CD4-positive, alpha-beta T cell treated with Interleukin-15 for 1 hour (primary cell): Measurements from ENCODE around the gene NOTCH4.
"Not testable (repeated sequence)": the region's sequence is repeated elsewhere in the genome, so short reads cannot be mapped to it uniquely, and the experiment has no call there.

Source experiments
- DNase-seq: peaks from one replicate; pipeline ENCODE4 v3.0.0-alpha.2; 2020

Gene NOTCH4

DNA sequence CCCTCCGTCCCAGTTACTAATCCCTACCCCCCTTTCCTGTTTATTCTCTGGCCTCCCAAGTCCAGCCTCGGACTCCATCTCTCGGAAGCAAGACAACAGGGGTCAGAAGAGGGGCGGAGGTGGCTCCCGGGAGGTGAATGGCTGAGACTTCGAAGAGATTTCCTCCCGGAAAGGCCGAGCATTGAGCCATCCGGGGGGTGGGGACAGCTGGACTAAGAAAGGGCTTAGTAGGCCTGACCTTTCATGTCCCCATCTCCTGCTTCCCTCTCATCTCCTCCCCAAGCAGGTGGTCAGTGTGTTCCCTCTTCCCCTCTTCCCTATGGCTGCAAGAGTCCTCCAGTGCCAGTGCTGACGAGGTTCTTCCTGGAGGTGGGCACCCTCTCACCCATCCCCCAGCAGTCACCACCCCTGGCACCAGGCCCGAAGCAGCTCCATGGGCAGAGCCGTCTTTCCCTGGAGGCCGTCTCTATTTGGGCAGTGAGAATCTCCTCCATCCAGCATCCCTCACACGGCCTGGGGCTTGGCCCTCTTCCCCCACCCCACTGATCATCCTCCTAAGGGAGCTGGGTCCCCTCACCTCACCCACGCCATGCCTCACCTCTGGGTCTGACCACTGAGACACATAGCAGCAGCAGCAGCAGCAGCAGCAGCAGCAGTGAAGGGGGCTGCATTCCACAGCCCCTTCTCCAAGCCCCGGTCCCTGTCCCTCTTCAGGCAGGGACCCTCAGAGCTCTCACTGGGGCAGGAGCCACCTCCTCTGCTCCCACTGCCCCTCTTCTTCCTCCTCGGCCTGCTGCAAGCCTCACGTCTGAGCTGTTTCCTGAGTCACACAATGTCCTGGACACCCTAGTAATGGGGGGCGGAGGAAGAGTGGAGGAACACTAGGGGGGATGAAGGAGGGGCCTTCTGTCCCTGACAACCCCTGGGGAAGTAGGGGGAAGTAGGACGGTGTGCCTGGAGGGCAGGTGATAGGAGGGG is at the start of gene NOTCH4:
TSS of gene NOTCH4 (minus strand) at position 810 of the 978 bp plus-strand sequence. CDS start at position 671, 139 bp downstream.
- DNase-seq = no peak

DNA sequence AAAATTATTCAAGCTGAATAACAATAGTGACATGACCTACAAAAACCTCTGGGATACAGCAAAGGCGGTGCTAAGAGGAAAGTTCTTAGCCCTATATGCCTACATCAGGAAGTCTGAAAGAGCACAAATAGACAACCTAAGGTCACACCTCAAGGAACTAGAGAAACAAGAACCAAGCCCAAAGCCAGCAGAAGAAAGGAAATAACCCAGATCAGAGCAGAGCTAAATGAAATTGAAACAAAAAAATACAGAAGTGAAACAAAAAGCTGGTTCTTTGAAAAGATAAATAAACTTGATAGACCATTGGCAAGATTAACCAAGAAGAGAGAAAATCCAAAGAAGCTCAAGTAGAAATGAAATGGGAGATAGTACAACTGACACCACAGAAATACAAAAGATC is 47.6 kb upstream of the NOTCH4 start:
- no peak for DNase-seq

GRCh38 chr6:32268459-32268858 is 44.6 kb upstream of the NOTCH4 start:
- DNase-seq = peak; percentile 51

GRCh38 chr6:32267035-32267434 is 43.2 kb upstream of the NOTCH4 start:
- DNase-seq = no peak

DNA sequence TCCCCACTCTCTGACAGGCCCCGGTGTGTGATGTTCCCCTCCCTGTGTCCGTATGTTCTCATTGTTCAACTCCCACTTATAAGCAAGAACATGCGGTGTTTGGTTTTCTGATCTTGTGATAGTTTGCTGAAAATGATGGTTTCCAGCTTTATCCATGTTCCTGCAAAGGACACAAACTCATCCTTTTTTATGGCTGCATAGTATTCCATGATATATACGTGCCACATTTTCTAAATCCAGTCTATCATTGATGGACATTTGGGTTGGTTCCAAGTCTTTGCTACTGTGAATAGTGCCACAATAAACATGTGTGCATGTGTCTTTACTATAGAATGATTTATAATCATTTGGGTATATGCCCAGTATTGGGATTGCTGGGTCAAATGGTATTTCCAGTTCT is 33.4 kb upstream of the NOTCH4 start:
- DNase-seq = not testable (repeated sequence)

- DNase-seq = peak; percentile 65
Observed at GRCh38 chr6:32255199-32256153, 31.6 kb upstream of the NOTCH4 start.

DNA sequence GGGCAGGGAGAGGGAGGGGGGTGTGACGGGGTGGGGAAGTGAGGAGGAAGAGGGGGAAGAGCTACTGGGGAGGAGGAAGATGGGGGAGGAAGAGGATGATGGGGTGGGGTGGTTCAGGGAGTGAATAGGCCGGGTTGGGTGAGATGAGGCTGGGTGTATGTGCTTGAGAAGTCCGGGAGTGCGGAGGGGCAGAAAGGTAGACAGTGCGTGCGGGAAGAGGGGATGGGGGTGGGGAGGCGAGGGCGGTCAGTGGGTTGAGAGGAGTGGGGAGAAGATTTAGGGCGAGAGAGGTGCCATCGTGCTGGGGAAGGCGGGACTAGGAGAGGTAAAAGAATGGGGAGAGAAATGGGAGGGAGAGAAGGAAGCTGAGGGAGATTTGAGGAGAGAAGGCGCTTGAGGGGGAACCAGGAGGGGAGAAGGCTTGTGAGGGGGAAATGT is 30.9 kb upstream of the NOTCH4 start:
- no peak for DNase-seq

- no peak for DNase-seq
Observed at GRCh38 chr6:32252331-32253009, 28.6 kb upstream of the NOTCH4 start.

GRCh38 chr6:32249262-32249661 is 25.4 kb upstream of the NOTCH4 start:
- DNase-seq = no peak

- DNase-seq = no peak
Observed at GRCh38 chr6:32247401-32247800, 23.5 kb upstream of the NOTCH4 start.

DNA sequence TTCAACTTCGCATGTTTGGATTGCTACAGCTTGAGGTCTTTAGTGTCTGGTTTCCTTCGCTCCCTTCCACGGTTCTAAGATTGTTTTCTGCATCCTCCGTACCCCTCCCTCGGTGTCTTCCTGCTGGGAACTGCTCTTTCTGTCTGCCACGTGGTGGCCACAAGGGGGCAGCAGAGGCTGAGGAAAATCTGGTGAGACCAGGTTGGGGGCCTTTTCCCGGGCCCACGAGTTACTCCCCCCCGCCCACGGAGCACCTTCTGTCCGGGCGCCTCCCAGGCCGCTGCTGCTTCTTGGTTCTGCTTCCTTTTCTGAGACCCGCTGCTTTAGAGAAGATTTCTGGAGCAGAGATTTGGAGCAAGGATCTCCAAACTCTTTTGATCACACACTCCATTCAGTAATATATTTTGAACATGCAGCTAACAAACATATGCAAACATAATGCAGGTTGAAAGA is 21.1 kb upstream of the NOTCH4 start:
- peak; percentile 77 for DNase-seq

DNA sequence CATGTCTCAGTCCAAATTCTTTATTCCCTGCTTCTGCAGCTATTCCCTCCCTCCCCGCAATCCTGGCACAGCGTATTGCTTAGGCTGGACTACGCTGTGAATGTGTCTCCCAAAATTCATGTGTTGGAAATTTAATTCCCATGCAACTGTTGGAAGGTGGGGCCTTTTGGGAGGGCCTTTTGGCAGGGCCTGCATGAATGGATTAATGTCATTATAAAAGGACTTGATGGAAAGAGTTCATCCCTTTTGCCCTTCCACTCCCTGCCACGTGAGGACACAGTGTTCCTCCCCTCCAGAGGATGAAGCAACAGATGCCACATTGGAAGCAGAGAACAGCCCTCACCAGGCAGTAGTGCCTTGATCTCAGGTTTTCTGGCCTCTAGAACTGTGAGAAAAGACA is 20.4 kb upstream of the NOTCH4 start:
- no peak for DNase-seq

- DNase-seq = not testable (repeated sequence)
Observed at GRCh38 chr6:32242318-32242813, 18.5 kb upstream of the NOTCH4 start.

GRCh38 chr6:32240686-32241085 is 16.8 kb upstream of the NOTCH4 start:
- DNase-seq = no peak

DNA sequence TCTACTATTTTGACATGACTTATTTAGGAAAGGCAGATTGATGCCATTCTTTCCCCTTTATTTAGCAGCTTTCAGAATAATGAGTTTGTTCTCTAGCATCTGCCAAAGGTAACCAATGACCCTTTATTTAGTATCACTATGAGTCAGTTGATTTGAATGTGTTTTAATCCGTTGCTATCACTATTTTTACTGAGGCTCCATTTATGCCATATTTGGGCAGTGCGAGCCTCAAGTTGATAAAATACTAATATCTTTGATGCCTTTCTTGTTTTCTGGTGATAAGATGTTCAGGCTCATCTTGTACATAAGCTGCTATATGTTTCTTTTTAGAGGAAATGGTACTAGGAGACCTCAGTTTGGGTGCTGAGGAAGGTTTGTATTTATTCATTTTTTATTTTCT is 15.6 kb upstream of the NOTCH4 start:
- no peak for DNase-seq

- no peak for DNase-seq
Observed at GRCh38 chr6:32234934-32235333, 11.1 kb upstream of the NOTCH4 start.

- no peak for DNase-seq
Observed at GRCh38 chr6:32226434-32226833, 2.6 kb upstream of the NOTCH4 start.

DNA sequence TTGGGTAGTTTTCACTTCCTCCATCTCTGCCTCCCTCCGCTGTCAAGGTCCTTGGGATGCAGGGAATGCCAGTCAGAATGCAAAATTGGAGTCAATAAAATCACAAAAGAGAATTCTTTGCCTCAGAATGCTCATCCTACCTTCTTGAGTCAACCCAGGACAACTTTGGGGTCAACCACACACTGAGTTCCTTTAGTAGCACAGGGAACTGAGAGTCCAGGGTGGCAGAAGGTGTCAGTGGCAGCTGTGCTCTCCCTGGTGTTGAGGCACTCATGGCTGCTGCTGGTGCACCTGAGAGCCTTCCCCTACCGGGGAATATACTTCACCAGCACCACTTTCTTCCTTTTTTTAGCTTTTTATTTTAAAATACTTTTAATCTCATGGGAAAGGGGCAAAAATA is 829 bp upstream of the NOTCH4 start:
- DNase-seq = no peak

DNA sequence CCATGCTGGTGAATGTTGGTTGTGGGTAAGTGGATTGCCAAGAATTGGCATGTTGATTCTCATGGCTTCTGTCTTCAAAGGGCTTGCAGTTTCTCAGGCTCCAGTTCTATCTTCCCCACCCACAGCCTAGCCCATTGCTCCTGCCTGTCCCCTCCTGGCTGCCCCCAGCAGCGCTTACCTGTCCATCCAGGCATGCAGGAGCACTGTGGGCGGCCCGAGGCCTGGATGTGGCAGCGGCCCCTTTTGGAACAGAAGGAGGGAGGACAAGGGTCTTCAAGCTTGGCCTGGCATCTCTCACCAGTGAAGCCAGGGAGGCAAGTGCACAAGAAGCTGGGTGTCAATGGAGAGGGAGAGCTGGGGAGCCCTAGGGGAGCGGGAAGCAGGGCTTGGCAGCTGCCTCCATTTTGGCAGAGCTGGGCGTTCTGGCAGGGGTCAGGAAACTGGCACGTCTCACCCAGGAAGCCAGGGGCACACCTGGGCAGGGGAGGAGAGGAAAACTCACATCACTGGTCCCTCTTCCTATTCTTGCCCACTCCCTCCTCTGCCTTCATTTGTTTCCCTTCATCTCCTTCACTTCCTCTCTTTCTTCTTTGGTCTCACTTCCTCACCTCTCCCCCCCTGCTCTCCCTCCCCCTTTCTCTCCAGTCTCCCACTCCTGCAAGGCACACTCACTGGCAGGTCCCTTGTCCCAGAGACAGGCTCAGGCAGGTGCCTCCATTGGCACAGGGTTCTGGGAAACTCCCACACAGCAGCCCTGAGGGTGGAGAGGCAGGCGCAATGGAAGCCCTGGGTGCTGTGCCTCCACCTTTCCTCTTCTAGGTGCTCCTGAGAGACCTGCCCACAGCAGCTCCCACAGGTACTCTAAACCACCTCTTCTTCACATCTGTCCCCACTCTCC is 1.3 kb downstream of the NOTCH4 start:
- no peak for DNase-seq

GRCh38 chr6:32220021-32220420 is 3.8 kb downstream of the NOTCH4 start:
- DNase-seq = no peak

GRCh38 chr6:32218167-32218566 is 5.7 kb downstream of the NOTCH4 start:
- DNase-seq = no peak
